GM23338 (cell line): ENCODE results near the gene AKT2. TPM values are rescaled to one million over a fixed set of nuclear protein-coding genes. Genes with fewer than 3 reads are reported as not detected.

ENCODE experiments used
- ATAC-seq: fragments of 200-7000 bp; cut with Tn5 transposase; 3 replicates; pipeline ENCODE4 v1.9.1; 2020
- DNase-seq: peaks from one replicate; pipeline ENCODE4 v3.0.0-alpha.2; 2015; ENCODE audit warnings: low spot score
- H2AFZ ChIP-seq: fragments of 200-600 bp; sonication (generic); 2 replicates; pipeline ENCODE4 v1.8.0; 2016; ENCODE audit warnings: antibody characterized with exemption, mild to moderate bottlenecking, moderate library complexity
- H3F3A ChIP-seq: fragments of 200-600 bp; sonication (generic); replicated peaks from 2 replicates; pipeline ENCODE4 v1.8.0; 2017; ENCODE audit warnings: antibody characterized with exemption, mixed run types, low read depth
- H3K27ac ChIP-seq: fragments of 200-600 bp; sonication (generic); 2 replicates; pipeline ENCODE4 v1.6.1; 2016; ENCODE audit warnings: low read depth
- H3K27me3 ChIP-seq: fragments of 200-600 bp; sonication (generic); 2 replicates; pipeline ENCODE4 v1.8.0; 2016; ENCODE audit warnings: mild to moderate bottlenecking, mixed run types, moderate library complexity; ENCODE audit not compliant: insufficient read depth
- H3K36me3 ChIP-seq: fragments of 200-600 bp; sonication (generic); 2 replicates; pipeline ENCODE4 v1.8.0; 2016; ENCODE audit warnings: mild to moderate bottlenecking; ENCODE audit not compliant: insufficient read depth
- H3K4me1 ChIP-seq: fragments of 200-600 bp; sonication (generic); 2 replicates; pipeline ENCODE4 v1.8.0; 2016; ENCODE audit warnings: mild to moderate bottlenecking, moderate library complexity; ENCODE audit not compliant: insufficient read depth
- H3K4me2 ChIP-seq: fragments of 200-600 bp; sonication (generic); 2 replicates; pipeline ENCODE4 v1.7.1; 2017; ENCODE audit warnings: mixed run types
- H3K4me3 ChIP-seq: fragments of 200-600 bp; sonication (generic); 2 replicates; pipeline ENCODE4 v1.6.1; 2016; ENCODE audit warnings: mixed run types
- H3K79me2 ChIP-seq: fragments of 200-600 bp; sonication (generic); replicated peaks from 2 replicates; pipeline ENCODE4 v1.8.0; 2017; ENCODE audit warnings: mild to moderate bottlenecking; ENCODE audit not compliant: insufficient read depth
- H3K9me2 ChIP-seq: fragments of 200-600 bp; sonication (generic); 2 replicates; pipeline ENCODE4 v1.8.0; 2017; ENCODE audit not compliant: insufficient read depth
- H4K20me1 ChIP-seq: fragments of 200-600 bp; sonication (generic); replicated peaks from 2 replicates; pipeline ENCODE4 v1.8.0; 2017; ENCODE audit warnings: mild to moderate bottlenecking; ENCODE audit not compliant: insufficient read depth
- H3K27ac Mint-ChIP-seq: 2 replicates; pipeline ENCODE4 v1.8.0; 2020; ENCODE audit warnings: inconsistent platforms, mild to moderate bottlenecking, moderate library complexity, mixed read lengths
- H3K27me3 Mint-ChIP-seq: 3 replicates; pipeline ENCODE4 v1.8.0; 2022; ENCODE audit warnings: low read depth, mild to moderate bottlenecking, moderate library complexity, mixed read lengths, inconsistent platforms; ENCODE audit not compliant: insufficient read depth, poor library complexity
- H3K36me3 Mint-ChIP-seq: 3 replicates; pipeline ENCODE4 v1.8.0; 2021; ENCODE audit warnings: low read depth, mild to moderate bottlenecking, inconsistent platforms, moderate library complexity, mixed read lengths
- H3K4me1 Mint-ChIP-seq: 3 replicates; pipeline ENCODE4 v1.8.0; 2020; ENCODE audit warnings: mild to moderate bottlenecking, inconsistent platforms, mixed read lengths
- H3K4me3 Mint-ChIP-seq: 3 replicates; pipeline ENCODE4 v1.8.0; 2021; ENCODE audit warnings: moderate library complexity, mild to moderate bottlenecking, inconsistent platforms, mixed read lengths
- H3K9me3 Mint-ChIP-seq: 3 replicates; pipeline ENCODE4 v1.8.0; 2020; ENCODE audit warnings: moderate library complexity, mild to moderate bottlenecking, inconsistent platforms, mixed read lengths
- CREB1 ChIP-seq: fragments of 250-450 bp; sonication (Bioruptor Pico); IDR thresholded peaks from 2 replicates; pipeline ENCODE4 v1.5.0; 2020; ENCODE audit warnings: low read depth, mild to moderate bottlenecking, moderate library complexity
- EZH2phosphoT487 ChIP-seq: fragments of 200-600 bp; sonication (generic); IDR thresholded peaks from one replicate; pipeline ENCODE4 v1.8.1; 2018; ENCODE audit warnings: antibody characterized with exemption; ENCODE audit not compliant: unreplicated experiment
- JUNB ChIP-seq: IDR thresholded peaks from one replicate; pipeline ENCODE4 v1.6.1; 2016; ENCODE audit warnings: antibody characterized with exemption; ENCODE audit not compliant: unreplicated experiment
- NANOG ChIP-seq: IDR thresholded peaks from 2 replicates; pipeline ENCODE4 v1.6.1; 2016; ENCODE audit warnings: antibody characterized with exemption, borderline replicate concordance
- ZNF331 ChIP-seq: fragments of 250-450 bp; sonication (Bioruptor Pico); IDR thresholded peaks from 2 replicates; pipeline ENCODE4 v1.5.0; 2020; ENCODE audit warnings: low read depth, mild to moderate bottlenecking, moderate library complexity
- polyA plus RNA-seq: library from polyadenylated mRNA; unstranded; fragments of >200 nt; fragmentation: Nextera tagmentation; extraction: Ambion mirVana; gene quantifications from 2 replicates; pipeline ENCODE4 v1.2.1, GENCODE V29; 2016
- total RNA-seq: library from RNA; depleted of rRNA; stranded (reverse); fragments of >200 nt; shearing (Covaris generic); gene quantifications from 2 replicates; pipeline ENCODE4 v1.2.3, GENCODE V29; 2014
- TF ChIP-seq, protein P1 (sequence below): IDR thresholded peaks from one replicate; pipeline ENCODE4 v1.6.1; 2018; ENCODE audit warnings: antibody characterized with exemption; ENCODE audit not compliant: unreplicated experiment
- TF ChIP-seq, protein P2 (sequence below), 2 experiments: fragments of 200-600 bp in 1 of 2; sonication (generic) in 1 of 2; conservative IDR thresholded peaks; 2 replicates each; pipeline versions ENCODE4 v1.5.1 to v1.6.1; 2016 to 2017; ENCODE audit warnings: antibody characterized with exemption in 2 of 2, low read depth in 2 of 2, mild to moderate bottlenecking in 2 of 2, moderate library complexity in 1 of 2
- TF ChIP-seq, protein P3 (sequence below): fragments of 250-450 bp; sonication (Bioruptor Pico); IDR thresholded peaks from 2 replicates; pipeline ENCODE4 v1.5.0; 2020; ENCODE audit warnings: mild to moderate bottlenecking, moderate library complexity

The AKT2 gene
- total and polyA plus RNA-seq, 2 experiments from 2014 or later, result 17.6 to 123 TPM

DNA sequence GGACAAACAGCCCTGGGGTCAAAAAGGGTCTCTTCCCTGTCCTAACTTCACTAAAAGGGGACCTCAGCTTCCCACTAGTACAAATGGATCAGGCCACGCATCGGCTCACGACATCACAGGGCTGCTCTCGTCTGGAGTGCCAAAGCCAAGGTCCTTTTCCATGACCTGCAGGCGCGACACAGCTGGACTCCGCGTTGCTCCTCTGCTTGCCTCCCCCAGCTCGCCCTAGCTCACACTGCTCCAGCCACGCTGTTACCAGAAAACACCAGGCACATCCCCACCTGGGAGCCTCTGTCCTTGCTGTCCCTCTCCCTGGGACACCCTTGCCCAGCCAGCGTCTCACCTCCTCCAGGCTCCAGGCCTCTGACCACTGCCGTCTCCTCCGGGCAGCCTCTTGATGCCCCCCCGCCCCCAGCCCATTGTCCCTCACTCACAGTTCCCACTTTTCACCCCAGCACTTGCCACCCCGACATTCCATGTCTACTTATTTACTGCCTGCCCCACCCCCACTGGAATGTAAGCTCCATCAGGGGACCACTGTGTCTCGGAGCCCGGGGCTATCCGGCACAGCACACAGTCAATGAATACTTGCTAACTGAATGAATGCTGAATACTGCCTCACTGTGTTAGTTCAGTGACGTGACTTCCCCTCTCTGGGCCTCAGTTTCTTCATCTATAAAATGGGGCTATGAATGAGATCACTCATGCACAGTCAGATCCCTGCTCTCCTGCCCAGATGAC is 20.7 kb downstream of the AKT2 start (continued):
- TF ChIP-seq, protein P1, sequence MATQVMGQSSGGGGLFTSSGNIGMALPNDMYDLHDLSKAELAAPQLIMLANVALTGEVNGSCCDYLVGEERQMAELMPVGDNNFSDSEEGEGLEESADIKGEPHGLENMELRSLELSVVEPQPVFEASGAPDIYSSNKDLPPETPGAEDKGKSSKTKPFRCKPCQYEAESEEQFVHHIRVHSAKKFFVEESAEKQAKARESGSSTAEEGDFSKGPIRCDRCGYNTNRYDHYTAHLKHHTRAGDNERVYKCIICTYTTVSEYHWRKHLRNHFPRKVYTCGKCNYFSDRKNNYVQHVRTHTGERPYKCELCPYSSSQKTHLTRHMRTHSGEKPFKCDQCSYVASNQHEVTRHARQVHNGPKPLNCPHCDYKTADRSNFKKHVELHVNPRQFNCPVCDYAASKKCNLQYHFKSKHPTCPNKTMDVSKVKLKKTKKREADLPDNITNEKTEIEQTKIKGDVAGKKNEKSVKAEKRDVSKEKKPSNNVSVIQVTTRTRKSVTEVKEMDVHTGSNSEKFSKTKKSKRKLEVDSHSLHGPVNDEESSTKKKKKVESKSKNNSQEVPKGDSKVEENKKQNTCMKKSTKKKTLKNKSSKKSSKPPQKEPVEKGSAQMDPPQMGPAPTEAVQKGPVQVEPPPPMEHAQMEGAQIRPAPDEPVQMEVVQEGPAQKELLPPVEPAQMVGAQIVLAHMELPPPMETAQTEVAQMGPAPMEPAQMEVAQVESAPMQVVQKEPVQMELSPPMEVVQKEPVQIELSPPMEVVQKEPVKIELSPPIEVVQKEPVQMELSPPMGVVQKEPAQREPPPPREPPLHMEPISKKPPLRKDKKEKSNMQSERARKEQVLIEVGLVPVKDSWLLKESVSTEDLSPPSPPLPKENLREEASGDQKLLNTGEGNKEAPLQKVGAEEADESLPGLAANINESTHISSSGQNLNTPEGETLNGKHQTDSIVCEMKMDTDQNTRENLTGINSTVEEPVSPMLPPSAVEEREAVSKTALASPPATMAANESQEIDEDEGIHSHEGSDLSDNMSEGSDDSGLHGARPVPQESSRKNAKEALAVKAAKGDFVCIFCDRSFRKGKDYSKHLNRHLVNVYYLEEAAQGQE, result no peak
- TF ChIP-seq, protein P2, sequence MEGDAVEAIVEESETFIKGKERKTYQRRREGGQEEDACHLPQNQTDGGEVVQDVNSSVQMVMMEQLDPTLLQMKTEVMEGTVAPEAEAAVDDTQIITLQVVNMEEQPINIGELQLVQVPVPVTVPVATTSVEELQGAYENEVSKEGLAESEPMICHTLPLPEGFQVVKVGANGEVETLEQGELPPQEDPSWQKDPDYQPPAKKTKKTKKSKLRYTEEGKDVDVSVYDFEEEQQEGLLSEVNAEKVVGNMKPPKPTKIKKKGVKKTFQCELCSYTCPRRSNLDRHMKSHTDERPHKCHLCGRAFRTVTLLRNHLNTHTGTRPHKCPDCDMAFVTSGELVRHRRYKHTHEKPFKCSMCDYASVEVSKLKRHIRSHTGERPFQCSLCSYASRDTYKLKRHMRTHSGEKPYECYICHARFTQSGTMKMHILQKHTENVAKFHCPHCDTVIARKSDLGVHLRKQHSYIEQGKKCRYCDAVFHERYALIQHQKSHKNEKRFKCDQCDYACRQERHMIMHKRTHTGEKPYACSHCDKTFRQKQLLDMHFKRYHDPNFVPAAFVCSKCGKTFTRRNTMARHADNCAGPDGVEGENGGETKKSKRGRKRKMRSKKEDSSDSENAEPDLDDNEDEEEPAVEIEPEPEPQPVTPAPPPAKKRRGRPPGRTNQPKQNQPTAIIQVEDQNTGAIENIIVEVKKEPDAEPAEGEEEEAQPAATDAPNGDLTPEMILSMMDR (conservative IDR thresholded peaks at IDR 0.05; ENCODE audit: low read depth in 2 of 2), result no peak
- TF ChIP-seq NANOG, result no peak
- no peak for TF ChIP-seq EZH2phosphoT487
- TF ChIP-seq JUNB, result no peak

DNA sequence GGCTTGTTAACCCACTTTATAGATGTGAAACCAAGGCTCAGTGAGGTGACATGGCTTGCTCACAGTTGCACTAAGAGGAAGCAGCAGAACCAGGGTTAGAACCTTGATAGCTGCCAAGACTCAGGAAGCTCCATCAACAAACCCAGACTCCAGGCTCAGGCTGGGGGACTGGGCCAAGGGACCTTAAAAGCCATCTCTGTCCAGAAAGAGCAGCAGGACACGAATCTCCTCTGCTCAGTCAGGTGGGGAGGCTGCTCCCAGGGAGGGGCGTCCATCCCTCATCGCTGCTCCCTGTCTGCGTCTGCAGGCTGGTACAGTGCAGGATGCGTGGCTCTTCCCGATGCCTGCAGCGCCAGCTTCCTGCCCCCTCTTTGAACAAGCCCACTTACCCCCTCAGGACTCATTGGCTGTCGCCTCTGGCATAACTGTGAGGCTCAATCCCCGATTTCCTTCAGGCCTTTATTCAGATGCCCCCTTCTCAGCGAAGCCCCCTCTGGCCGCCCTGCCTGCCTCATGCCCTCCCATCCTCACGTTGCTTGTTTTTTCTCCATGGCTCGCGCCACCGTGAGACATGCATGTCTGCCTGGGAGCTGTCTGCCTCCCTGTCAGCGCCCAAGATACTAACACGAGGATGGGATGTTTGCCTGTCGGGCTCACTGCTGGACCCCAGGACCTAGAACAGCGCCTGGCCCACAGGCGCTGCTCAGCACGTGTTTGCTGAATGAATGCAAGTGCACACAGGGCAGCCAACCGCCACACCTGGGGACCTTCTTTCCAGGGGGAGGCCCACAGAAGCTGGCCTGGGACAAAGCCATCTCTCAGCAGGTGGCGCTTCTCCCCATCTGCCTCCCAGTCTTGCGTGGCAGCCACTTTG is 21.5 kb downstream of the AKT2 start:
- Histone ChIP-seq H2AFZ (no peak overlapping the region), H3K27me3 (no peaks in the 10 kb centered on the region), H4K20me1 (no peaks in the 10 kb centered on the region; the same call in none of the 2 replicates), H3F3A (no peaks in the 10 kb centered on the region), H3K4me2 (no peak overlapping the region), H3K79me2 (peaks cover 31% of the 10 kb centered on the region), H3K4me1 (no peaks in the 10 kb centered on the region; the same call in 1 of the 2 replicates), H3K9me2 (no peaks in the 10 kb centered on the region), H3K4me3 (no peak overlapping the region), H3K36me3 (peaks cover 6% of the 10 kb centered on the region; the same call in 1 of the 2 replicates), H3K27ac (peak overlapping the region; percentile 39; the same call in 1 of the 2 replicates)
- peaks cover 16% of the 10 kb centered on the region for H3K36me3 Mint-ChIP-seq
- DNase-seq, result no peak
- no peak overlapping the region for H3K4me3 Mint-ChIP-seq
- peaks cover 11% of the 10 kb centered on the region for H3K4me1 Mint-ChIP-seq
- H3K27me3 Mint-ChIP-seq, result peaks cover 10% of the 10 kb centered on the region
- no peak overlapping the region for H3K27ac Mint-ChIP-seq
- no peaks in the 10 kb centered on the region for H3K9me3 Mint-ChIP-seq
- no peak for ATAC-seq
- TF ChIP-seq CREB1, result no peak
- TF ChIP-seq, protein P2 (conservative IDR thresholded peaks at IDR 0.05; ENCODE audit: low read depth in 2 of 2), result no peak
- TF ChIP-seq, protein P3, sequence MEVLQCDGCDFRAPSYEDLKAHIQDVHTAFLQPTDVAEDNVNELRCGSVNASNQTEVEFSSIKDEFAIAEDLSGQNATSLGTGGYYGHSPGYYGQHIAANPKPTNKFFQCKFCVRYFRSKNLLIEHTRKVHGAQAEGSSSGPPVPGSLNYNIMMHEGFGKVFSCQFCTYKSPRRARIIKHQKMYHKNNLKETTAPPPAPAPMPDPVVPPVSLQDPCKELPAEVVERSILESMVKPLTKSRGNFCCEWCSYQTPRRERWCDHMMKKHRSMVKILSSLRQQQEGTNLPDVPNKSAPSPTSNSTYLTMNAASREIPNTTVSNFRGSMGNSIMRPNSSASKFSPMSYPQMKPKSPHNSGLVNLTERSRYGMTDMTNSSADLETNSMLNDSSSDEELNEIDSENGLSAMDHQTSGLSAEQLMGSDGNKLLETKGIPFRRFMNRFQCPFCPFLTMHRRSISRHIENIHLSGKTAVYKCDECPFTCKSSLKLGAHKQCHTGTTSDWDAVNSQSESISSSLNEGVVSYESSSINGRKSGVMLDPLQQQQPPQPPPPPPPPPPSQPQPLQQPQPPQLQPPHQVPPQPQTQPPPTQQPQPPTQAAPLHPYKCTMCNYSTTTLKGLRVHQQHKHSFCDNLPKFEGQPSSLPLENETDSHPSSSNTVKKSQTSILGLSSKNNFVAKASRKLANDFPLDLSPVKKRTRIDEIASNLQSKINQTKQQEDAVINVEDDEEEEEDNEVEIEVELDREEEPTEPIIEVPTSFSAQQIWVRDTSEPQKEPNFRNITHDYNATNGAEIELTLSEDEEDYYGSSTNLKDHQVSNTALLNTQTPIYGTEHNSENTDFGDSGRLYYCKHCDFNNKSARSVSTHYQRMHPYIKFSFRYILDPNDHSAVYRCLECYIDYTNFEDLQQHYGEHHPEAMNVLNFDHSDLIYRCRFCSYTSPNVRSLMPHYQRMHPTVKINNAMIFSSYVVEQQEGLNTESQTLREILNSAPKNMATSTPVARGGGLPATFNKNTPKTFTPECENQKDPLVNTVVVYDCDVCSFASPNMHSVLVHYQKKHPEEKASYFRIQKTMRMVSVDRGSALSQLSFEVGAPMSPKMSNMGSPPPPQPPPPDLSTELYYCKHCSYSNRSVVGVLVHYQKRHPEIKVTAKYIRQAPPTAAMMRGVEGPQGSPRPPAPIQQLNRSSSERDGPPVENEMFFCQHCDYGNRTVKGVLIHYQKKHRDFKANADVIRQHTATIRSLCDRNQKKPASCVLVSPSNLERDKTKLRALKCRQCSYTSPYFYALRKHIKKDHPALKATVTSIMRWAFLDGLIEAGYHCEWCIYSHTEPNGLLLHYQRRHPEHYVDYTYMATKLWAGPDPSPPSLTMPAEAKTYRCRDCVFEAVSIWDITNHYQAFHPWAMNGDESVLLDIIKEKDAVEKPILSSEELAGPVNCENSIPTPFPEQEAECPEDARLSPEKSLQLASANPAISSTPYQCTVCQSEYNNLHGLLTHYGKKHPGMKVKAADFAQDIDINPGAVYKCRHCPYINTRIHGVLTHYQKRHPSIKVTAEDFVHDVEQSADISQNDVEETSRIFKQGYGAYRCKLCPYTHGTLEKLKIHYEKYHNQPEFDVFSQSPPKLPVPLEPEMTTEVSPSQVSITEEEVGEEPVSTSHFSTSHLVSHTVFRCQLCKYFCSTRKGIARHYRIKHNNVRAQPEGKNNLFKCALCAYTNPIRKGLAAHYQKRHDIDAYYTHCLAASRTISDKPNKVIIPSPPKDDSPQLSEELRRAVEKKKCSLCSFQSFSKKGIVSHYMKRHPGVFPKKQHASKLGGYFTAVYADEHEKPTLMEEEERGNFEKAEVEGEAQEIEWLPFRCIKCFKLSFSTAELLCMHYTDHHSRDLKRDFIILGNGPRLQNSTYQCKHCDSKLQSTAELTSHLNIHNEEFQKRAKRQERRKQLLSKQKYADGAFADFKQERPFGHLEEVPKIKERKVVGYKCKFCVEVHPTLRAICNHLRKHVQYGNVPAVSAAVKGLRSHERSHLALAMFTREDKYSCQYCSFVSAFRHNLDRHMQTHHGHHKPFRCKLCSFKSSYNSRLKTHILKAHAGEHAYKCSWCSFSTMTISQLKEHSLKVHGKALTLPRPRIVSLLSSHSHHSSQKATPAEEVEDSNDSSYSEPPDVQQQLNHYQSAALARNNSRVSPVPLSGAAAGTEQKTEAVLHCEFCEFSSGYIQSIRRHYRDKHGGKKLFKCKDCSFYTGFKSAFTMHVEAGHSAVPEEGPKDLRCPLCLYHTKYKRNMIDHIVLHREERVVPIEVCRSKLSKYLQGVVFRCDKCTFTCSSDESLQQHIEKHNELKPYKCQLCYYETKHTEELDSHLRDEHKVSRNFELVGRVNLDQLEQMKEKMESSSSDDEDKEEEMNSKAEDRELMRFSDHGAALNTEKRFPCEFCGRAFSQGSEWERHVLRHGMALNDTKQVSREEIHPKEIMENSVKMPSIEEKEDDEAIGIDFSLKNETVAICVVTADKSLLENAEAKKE (CRISPR knock-in tag), result no peak
- no peak for TF ChIP-seq ZNF331 (CRISPR knock-in tag)
